GM10847 (cell line): ENCODE measurements around the gene FLT1.

Experiments used
- POLR2A ChIP-seq: IDR thresholded peaks from 2 replicates; pipeline ENCODE4 v1.6.1; 2011; ENCODE audit not compliant: insufficient read length; ENCODE audit errors: extremely low read depth

Gene FLT1

DNA sequence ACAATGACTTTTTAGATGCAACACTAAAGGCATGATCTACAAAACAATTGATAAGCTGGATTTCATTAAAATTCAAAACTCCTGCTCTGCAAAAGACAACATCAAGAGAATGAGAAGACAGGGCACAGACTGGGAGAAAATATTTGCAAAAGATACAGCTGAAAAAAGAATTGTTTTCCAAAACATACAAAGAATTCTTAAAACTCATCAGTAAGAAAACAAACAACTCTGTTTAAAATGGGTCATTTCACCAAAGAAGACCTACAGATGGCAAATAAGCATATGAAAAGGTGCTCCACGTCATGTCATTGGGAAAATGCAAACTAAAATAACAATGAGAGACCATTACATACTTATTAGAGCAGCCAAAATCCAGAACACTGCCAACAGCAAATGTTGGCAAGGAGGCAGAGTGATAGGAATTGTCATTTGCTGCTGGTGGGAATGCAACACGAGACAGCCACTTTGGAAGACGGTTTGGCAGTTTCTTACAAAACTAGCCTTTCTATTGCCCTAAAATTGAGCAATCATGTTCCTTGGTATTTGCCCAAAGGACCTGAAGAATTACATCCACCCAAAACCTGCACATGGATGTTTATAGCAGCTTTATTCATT, 39.2 kb downstream of the FLT1 start:
- no peak for TF ChIP-seq POLR2A

DNA sequence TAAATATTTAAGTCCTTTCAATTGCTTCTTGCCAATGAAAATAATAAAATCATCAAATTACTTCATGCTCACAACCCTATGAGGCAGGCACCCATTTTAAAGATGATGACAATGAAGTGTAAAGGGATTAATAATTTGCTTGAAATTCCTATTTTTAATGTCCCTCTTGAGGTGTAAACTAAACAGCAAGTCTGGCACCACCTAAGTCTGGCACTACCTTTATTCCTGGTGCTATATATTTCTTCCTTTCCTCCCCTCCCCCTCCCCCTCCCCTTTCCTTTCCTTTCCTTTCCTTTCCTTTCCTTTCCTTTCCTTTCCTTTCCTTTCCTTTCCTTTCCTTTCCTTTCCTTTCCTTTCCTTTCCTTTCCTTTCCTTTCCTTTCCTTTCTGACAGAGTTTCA, 42.2 kb downstream of the FLT1 start:
- TF ChIP-seq POLR2A = no peak

DNA sequence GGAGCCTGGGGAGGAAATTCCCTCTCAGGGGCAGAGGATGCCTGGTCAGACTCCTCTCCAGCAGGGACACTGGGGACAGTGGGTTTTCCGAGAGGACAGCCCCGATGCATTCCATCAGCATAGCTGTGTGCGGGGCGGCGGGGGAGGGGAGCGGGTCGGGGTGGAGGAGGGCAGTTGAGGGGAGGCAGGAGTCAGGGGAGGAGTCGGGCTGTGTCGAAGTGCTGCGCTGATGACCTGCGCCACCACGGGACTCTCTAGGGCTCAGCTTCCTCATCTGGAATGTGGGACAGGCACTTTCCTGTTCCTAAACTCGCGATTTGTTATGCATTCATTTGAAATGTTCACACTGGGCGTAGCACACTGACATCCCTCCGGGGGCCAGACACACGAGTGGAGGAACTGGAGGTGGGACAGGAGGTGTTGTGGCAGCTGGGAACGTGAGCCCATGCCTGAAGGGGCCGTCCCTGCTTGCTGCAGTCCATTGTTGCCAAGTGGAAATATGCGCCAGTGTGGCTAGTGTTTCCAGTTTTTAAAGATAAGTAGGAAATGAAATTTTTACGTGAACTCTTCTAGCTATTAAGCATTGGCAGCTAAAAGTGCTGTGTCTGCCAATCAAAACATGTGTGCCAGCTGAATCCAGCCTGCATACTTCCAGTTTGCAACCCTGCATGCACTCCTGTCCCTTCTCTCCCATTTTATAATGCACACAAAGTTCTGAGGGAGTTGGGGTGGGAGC, 43.3 kb downstream of the FLT1 start:
- TF ChIP-seq POLR2A = no peak

DNA sequence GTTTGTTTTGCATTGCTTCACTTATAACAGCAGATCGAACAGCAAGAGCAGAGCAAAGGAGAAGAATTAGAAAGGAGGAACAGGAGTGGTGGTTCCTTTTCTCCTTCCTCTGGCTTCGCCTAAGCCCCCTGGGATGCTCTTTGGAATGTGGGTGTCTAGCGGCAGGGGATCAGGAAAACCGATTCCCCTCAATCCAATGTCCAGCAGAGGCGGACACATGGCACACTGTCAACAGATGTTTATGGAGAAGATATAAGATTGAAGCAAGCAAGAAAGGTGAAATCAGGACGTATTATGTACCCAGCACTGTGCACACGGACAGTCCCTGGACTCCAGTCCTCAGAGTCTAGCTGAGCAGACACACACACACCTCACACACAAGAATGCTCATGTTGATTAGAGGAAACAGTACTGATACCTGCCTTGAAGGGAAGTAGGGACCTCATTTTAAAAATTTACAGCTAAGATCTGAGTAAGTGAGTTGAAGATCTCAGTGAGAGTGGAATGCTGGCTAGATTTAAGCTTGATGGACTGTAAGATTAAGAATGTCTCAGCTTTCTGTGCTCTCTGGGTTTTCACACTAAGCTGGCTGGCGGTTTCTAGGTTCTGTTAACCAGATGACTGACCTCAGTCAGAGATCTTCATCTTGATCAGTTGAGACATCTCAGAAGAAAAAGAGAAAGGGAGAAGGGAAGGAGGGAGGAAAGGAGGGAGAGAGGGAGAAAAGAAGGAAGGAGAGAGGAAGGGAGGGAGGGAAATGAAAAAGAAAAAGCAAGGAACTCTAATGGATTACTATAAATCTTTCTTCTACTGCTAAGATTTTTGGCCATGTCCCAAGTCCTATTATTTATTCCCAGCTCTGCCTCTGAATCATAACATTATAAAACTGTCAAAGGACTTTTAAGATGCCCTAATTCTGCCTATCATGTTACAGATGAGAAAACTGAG, 44.8 kb downstream of the FLT1 start:
- no peak for TF ChIP-seq POLR2A

DNA sequence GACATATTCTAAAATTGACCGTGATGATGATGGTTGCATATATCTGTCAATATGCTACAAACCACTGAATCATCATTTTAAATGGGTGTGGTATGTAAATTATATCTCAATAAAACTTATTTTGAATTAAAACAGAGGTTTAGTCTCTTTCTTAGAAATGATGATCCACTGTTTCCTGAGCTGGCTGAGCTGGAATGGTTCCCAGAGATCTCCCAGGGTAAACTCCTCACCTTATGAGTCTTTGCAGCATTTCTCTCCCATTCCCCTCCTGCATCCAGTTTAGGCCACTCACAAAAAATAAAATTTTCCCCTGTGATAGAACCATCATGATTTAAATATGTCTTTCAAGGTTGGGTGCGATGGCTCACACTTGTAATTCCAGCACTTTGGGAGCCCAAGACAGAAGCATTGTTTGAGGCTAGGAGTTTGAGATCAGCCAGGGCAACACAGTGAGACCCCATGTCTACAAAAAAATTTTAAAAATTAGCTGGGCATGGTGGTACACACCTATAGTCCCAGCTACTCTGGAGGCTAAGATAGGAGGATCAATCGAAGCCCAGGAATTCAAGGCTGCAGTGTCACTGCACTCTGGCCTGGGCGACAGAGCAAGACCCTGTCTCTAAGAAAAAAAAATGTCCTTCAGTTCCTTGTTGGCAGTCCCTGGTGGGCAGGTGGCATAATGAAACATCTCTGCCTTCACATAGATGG, 46.1 kb downstream of the FLT1 start:
- TF ChIP-seq POLR2A = no peak

DNA sequence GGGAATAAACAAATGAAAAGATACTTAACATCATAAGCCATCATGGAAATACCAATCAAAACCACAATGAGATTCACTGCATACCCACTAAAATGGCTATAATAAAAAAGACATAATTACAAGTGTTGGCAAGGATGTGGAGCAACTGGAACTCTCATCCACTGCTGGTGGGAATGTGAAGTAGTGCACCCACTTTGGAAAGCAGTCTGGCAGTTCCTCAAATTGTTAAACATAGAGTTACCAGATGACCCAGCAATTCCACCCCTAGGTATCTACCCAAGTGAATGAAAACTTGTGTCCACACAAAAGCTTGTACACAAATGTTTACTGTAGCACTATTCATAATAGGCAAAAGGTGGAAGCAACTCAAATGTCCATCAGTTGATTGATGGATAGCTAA, 46.9 kb downstream of the FLT1 start:
- no peak for TF ChIP-seq POLR2A

DNA sequence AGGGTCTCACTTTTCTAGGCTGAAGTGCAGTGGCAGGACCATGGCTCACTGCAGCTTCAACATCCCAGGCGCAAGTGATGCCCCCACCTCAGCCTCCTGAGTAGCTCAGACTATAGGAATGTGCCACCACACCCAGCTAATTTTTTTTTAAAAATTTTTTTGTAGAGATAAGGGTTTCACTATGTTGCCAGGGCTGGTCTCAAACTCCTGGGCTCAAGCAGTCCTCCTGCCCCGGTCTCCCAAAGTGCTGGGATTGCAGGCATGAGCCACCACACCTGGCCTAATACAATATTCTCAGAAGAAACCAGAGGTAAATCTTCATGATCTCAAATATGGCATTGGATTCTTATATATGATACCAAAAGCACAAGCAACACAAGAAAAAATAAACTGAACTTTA, 47.7 kb downstream of the FLT1 start:
- no peak for TF ChIP-seq POLR2A

DNA sequence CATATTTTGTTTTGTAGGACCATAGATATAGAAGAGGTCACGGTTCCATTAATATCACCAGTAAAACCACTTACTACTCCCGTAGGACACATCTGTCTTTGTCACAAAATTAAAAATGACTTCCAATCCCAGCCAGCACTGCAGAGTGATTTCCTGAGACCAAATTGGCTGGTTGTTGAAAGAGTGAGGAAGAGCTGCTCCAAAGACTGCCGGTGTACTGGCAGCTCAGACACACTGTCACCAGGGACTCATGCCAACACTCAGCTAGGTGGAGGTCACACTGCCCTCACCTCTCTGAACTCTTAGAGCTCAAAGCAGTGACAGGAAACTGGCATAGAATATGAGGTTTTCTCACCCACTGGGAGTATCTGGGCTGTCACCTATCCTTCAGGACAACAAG, 52.1 kb downstream of the FLT1 start:
- no peak for TF ChIP-seq POLR2A

DNA sequence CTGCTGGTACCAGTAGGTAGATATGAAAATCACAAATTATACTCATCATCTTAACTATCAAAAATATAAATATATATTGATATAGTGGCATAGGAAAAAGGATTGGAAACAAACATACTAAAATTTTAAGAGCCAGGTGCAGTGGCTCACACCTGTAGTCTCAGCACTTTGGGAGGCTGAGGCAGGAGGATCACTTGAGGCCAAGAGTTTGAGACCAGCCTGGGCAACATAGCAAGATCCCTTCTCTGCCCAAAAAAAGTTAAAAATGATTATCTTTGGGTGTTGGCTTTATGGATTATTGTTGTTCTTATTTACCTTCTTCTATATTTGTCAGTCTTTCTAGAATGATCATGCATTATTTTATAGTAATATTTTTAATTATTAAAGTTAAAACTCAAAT, 53.4 kb downstream of the FLT1 start:
- TF ChIP-seq POLR2A = no peak

DNA sequence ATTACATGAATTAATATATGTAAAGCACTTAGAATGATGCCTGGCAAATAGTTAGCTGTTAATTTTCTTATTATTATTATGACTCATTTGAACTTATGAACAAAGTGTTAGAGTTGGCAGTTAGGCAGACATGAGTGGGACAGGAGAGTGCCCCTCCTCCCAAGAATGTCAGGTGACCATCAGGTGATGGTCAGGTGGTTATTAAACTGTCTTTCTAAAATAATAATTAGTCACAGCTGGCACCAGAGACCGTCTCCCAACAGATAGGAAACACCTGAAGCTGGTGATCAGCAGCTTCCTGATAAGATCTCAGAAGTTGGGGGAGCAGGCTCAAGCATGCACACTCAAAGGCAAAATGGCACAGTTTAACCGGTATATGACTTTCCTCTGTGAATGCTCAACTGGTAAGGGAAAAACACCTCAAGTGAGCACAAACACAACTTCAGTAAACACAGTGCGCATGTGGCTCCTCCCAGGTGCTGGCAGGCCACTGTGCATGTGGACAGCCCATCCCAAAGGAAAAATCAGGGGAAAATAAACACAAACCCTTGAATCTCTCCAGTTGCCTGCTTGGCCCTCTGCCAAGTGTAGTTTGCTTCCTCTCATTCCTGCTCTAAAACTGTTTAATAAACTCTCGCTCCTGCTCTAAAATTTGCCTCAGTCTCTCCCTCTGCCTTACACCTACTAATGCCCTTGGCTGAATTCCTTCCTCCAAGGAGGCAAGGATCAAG, 54.0 kb downstream of the FLT1 start:
- TF ChIP-seq POLR2A = no peak

DNA sequence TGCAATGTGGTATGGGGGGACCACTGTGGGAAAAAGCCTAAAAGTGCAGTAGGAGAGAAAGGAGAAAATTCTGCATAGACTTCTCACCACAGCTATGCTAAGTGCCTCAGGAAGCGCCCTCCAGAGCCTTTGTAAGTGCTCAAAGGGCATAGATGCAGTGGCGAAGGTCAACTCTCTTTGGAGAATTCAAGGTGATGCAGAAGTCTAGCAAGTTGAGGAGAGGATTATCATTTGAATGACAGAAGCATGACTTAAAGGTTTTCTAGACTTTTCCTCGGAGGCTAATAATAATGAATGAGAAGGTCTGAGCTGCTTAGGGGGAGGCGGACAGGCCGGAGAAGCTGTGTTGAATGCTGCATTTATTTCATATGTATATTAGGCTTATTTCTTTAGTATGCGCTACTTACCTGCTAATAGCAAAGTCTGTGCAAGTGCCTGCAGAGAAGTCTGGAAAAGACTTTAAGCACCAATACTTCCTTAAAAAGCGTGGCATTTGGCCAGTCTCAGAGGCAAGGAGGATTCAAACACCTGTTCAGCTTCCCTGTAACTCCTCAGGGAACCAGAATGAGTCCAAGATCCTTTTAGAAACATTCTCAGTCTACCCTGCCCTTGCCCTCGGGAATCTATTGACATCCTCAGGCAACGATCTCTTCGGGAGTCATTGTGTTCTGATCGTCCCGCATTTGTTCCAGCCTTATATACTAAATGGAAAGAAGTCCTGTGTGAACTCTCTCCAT, 56.2 kb downstream of the FLT1 start:
- TF ChIP-seq POLR2A = no peak

DNA sequence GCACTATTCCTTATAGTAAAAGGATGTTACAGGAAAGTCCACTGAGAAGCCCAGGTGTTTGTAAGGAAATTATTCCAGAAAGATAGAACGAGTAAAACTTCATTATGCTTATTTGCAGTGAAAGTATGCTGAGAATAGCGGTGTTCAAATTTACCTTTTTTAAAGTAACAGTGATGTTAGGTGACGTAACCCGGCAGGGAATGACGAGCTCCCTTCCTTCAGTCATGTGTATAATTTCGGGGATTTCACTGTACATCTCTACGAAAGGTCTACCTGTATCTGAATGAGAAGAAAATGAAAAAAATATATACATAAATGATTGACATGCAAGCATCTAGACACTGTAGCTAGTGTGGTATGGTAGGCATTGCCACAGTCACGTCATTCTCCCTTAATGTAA, 56.9 kb downstream of the FLT1 start:
- TF ChIP-seq POLR2A = no peak

DNA sequence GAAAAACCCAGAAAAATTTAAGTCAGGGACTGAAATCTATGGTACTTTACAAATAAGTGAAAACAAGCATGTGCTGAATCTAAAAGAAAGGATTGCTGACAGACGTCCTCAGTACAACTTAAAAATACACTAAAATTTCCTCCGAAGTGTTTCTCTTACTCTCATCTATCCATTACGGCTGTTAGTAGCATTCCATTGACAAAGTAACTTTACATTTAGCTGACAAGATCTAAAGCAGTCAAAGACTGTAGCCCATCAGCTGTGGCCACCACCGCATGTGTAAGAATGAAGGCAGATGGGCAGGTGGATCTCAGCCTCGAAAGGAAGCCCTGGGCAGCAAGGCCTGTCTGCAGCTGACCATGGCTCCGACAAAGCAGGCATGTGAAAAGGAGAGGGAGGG, 59.0 kb downstream of the FLT1 start:
- TF ChIP-seq POLR2A = no peak

DNA sequence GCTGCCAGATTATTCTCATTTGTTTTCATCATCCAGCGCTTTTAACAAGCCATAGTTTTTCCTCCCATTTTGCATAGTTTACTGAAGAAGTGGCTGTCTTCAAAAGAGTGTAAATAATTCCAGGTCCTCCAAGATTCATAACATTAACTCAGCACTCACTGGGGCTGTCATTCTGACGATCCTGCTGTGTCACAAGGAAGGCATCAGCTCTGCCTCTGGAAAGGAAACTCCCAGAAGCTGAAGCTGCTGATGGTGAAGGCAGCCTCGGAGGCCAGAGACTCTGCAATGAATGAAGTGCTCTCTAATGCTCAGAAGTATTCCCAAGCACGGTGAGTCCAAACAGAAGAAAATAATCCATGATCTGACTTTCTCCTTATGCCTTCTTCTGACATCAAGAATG, 60.0 kb downstream of the FLT1 start:
- TF ChIP-seq POLR2A = no peak
